Upper lobe of left lung (tissue), 6 donors: ENCODE data around the gene SRCIN1. TPM values are rescaled to one million over a fixed set of nuclear protein-coding genes. Genes with fewer than 3 reads are reported as not detected.

ENCODE experiments used
- ATAC-seq, 2 donors: fragments of 200-7000 bp; cut with Tn5 transposase; one replicate each; pipeline ENCODE4 v1.9.1; 2022; ENCODE audit warnings: mild to moderate bottlenecking in 2 of 2, moderate library complexity in 2 of 2; ENCODE audit not compliant: low FRiP score in 2 of 2
- DNase-seq, 2 donors: peaks; one replicate each; pipeline ENCODE4 v3.0.0-alpha.2; 2019 to 2020
- H3K27ac ChIP-seq, 4 donors: fragments of 200-600 bp; sonication (generic); one replicate each; pipeline ENCODE4 v1.5.1; 2016 to 2019
- H3K27me3 ChIP-seq, 4 donors: fragments of 200-600 bp; sonication (generic); one replicate each; pipeline ENCODE4 v1.5.1; 2017 to 2019
- H3K36me3 ChIP-seq, 4 donors: fragments of 200-600 bp; sonication (generic); one replicate each; pipeline ENCODE4 v1.5.1; 2016 to 2019
- H3K4me1 ChIP-seq, 4 donors: fragments of 200-600 bp; sonication (generic); one replicate each; pipeline ENCODE4 v1.5.1; 2018 to 2019
- H3K4me3 ChIP-seq, 4 donors: fragments of 200-600 bp; sonication (generic); one replicate each; pipeline ENCODE4 v1.5.1; 2017 to 2019; ENCODE audit warnings: mild to moderate bottlenecking in 2 of 4, moderate library complexity in 1 of 4
- H3K9me3 ChIP-seq, 4 donors: fragments of 200-600 bp; sonication (generic); one replicate each; pipeline ENCODE4 v1.5.1; 2018 to 2019
- EP300 ChIP-seq, 4 donors: sonication (generic); formaldehyde crosslinking; IDR thresholded peaks; one replicate each; pipeline ENCODE4 v1.5.1; 2017; ENCODE audit warnings: antibody characterized with exemption in 4 of 4, control low read depth in 2 of 4
- POLR2A ChIP-seq, 4 donors: fragments of 450-650 bp; IDR thresholded peaks; one replicate each; pipeline ENCODE4 v1.5.1; 2016 to 2017; ENCODE audit warnings: antibody characterized with exemption in 4 of 4, mild to moderate bottlenecking in 2 of 4
- POLR2AphosphoS5 ChIP-seq, 2 donors: sonication (generic); formaldehyde crosslinking; IDR thresholded peaks; one replicate each; pipeline ENCODE4 v1.5.1; 2017; ENCODE audit warnings: antibody characterized with exemption in 2 of 2
- WGBS, 2 donors: methylation state at CpG; one replicate each; pipeline ENCODE4 v1.1.5; 2017 to 2018; 5-methylcytosine and 5-hydroxymethylcytosine counted together
- total RNA-seq, 6 donors: library from RNA; depleted of rRNA in 4 of 6; stranded (reverse); fragments of >200 nt in 4 of 6; gene quantifications; one replicate each; pipeline versions ENCODE4 v1.1.0 to v1.2.1, GENCODE V29; 2016 to 2021
- TF ChIP-seq, protein P1 (sequence below), 6 experiments: fragments of 450-650 bp in 4 of 6; fragments of 200-600 bp in 2 of 6; sonication (generic) in 2 of 6; IDR thresholded peaks; one replicate each; pipeline ENCODE4 v1.5.1; 2016 to 2019; ENCODE audit warnings: antibody characterized with exemption in 6 of 6
- donor health status: DM: no; HTN: no; CAD: no; lungs with moderate emphysema.
- donor health status: DM: no; HTN: yes; CAD: no; lungs with severe emphysema.

The SRCIN1 gene
- total RNA-seq, 6 donors from 2014 or later: 1.6 to 16.6 (median 5.6) TPM

DNA sequence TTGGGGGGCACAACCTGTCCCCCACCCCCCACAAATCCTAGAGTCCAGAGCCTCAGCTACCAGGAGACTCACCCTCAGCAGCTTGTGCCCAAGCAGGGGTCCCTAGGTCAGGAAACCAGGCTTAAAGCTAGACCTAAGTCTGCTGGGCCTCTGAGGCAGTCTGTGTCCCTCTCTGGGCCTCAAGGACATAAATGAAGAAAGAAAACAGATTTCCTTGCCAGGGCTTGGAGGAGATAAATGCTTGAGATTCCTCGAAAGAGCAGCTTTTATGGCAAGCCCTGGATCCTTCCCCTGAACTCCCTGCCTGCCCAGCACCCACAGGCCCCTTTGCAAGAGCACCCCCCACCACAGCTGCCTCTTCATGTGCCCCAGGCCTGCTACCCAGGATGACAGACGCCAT, 3.3 kb downstream of the SRCIN1 start:
- whole genome bisulfite sequencing, 2 donors: 23 to 36% methylated on average over 2 of the region's 2 CpGs
- ATAC-seq (no peak), DNase-seq (no peak)
- Histone ChIP-seq H3K27ac (no peak overlapping the region), H3K27me3 (peaks cover 2 to 27% (median 18%) of the 10 kb centered on the region in 4 donors), H3K4me3 (no peak overlapping the region), H3K9me3 (no peaks in the 10 kb centered on the region), H3K36me3 (no peaks in the 10 kb centered on the region), H3K4me1 (peaks cover 11 to 29% (median 16%) of the 10 kb centered on the region in 4 donors)
- TF ChIP-seq EP300 (IDR thresholded peaks at IDR 0.05) (no peak), POLR2A (IDR thresholded peaks at IDR 0.05) (no peak), POLR2AphosphoS5 (IDR thresholded peaks at IDR 0.05) (no peak)
- TF ChIP-seq, protein P1, sequence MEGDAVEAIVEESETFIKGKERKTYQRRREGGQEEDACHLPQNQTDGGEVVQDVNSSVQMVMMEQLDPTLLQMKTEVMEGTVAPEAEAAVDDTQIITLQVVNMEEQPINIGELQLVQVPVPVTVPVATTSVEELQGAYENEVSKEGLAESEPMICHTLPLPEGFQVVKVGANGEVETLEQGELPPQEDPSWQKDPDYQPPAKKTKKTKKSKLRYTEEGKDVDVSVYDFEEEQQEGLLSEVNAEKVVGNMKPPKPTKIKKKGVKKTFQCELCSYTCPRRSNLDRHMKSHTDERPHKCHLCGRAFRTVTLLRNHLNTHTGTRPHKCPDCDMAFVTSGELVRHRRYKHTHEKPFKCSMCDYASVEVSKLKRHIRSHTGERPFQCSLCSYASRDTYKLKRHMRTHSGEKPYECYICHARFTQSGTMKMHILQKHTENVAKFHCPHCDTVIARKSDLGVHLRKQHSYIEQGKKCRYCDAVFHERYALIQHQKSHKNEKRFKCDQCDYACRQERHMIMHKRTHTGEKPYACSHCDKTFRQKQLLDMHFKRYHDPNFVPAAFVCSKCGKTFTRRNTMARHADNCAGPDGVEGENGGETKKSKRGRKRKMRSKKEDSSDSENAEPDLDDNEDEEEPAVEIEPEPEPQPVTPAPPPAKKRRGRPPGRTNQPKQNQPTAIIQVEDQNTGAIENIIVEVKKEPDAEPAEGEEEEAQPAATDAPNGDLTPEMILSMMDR (IDR thresholded peaks at IDR 0.05): no peak

DNA sequence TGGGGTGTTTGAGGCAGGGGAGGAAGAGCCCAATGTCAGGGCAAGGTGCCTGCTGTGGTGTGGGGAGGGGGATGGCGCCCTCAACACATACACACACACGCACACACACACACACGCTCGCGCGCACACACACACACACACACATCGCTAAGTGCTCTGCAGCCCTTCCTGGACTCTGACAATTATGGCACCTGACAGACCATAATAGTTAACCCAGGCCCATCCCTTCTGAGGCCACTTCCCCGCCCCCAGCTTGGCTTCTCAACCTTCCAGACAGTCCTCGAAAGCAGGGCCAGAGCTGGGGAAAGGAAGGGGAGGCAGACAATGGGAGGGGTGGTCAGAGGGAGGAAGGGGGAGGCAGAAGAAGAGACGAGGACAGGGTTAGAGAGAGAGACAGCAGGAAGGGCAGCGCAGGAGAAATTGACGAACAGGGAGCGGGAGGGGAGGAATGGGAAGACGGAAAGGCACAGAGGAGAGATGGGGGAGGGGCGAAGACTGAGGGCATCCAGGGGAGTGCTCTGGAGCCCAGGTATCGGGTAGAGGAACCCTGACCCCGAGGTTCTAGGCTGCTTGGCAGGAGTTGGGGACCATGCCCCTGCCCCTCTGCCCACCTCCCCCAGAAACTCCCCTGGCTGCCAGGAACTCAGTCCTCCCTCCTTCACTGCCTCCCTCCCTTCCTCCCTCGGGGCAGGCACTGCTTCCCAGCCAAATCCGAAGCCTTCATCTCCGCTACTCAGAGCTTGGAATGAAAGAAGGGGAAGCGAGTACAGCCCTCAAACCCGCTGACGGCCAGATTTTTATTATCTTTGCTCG, 4.0 kb downstream of the SRCIN1 start:
- H3K4me3 ChIP-seq: no peak overlapping the region
- 18 to 22% methylated on average over 21 to 23 of the region's 24 CpGs for whole genome bisulfite sequencing, 2 donors
- no peak for ATAC-seq

DNA sequence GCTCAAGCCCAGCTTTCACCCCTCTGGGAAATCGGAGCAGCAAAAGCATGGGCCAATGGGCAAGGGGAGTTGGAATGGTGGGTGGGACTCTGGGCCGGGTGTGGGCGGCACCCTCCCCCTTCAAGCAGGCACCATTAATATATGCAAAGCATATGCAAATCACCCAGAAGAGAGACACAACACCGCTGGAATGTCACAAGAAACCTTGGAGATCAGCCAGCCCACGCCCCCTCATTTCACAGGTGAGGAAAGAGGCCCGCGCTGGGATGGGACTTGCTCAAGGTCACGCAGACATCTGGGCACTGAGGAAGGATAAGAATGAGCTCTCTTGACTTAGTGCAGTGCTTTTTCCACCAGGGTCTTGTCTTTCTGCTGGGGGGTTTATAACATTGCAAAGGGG, 4.8 kb downstream of the SRCIN1 start:
- Histone ChIP-seq H3K36me3 (no peaks in the 10 kb centered on the region), H3K27ac (no peak overlapping the region), H3K9me3 (no peaks in the 10 kb centered on the region), H3K27me3 (peaks cover 0 to 14% (median 7%) of the 10 kb centered on the region in 4 donors), H3K4me1 (peaks cover 4 to 16% (median 5%) of the 10 kb centered on the region in 4 donors), H3K4me3 (no peak overlapping the region)
- TF ChIP-seq, protein P1 (IDR thresholded peaks at IDR 0.05): no peak
- TF ChIP-seq POLR2A (IDR thresholded peaks at IDR 0.05): no peak
- no peak for TF ChIP-seq POLR2AphosphoS5 (IDR thresholded peaks at IDR 0.05)
- no peak for TF ChIP-seq EP300 (IDR thresholded peaks at IDR 0.05)
- no peak for DNase-seq
- ATAC-seq: no peak
- 65 to 80% methylated on average over 8 of the region's 8 CpGs for WGBS, 2 donors

More for the DNA sequence above, 4.0 kb downstream of the SRCIN1 start:
- DNase-seq: no peak
- peaks cover 11 to 24% (median 13%) of the 10 kb centered on the region in 4 donors for H3K4me1 ChIP-seq
- TF ChIP-seq POLR2AphosphoS5 (IDR thresholded peaks at IDR 0.05): no peak
- TF ChIP-seq POLR2A (IDR thresholded peaks at IDR 0.05): no peak
- TF ChIP-seq, protein P1 (IDR thresholded peaks at IDR 0.05): no peak
- TF ChIP-seq EP300 (IDR thresholded peaks at IDR 0.05): no peak
- H3K9me3 ChIP-seq: no peaks in the 10 kb centered on the region
- H3K36me3 ChIP-seq: no peaks in the 10 kb centered on the region
- no peak overlapping the region for H3K27ac ChIP-seq
- H3K27me3 ChIP-seq: peaks cover 2 to 20% (median 12%) of the 10 kb centered on the region in 4 donors

DNA sequence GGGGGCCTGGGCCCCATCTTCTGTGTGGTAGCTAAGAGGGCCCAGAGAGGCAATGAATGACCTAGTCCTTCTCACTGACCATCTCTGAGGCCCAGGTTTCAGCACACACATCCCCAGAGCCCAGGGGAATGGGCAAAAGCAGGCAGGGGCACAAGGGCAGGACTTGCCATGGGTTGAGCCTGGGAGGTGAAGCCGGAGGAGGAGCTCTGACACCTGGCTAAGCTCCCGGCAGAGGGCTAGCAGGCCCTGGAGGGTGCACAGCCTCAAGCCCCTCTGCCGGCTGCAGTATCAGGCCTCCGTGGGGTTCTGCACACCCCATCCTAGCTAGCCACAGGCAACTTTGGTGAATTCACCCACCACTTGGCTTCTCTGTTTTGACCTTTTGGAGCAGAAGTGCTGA, 5.3 kb downstream of the SRCIN1 start:
- Histone ChIP-seq H3K4me3 (no peak overlapping the region), H3K36me3 (no peaks in the 10 kb centered on the region), H3K9me3 (no peaks in the 10 kb centered on the region), H3K4me1 (peaks cover 3 to 11% (median 4%) of the 10 kb centered on the region in 4 donors), H3K27me3 (peaks cover 0 to 17% (median 7%) of the 10 kb centered on the region in 4 donors), H3K27ac (no peak overlapping the region)
- no peak for TF ChIP-seq POLR2A (IDR thresholded peaks at IDR 0.05)
- ATAC-seq: no peak
- 88% methylated on average over 4 of the region's 4 CpGs; no CpG with 5 or more reads in 1 of the 2 donors for WGBS, 2 donors
- DNase-seq: no peak

DNA sequence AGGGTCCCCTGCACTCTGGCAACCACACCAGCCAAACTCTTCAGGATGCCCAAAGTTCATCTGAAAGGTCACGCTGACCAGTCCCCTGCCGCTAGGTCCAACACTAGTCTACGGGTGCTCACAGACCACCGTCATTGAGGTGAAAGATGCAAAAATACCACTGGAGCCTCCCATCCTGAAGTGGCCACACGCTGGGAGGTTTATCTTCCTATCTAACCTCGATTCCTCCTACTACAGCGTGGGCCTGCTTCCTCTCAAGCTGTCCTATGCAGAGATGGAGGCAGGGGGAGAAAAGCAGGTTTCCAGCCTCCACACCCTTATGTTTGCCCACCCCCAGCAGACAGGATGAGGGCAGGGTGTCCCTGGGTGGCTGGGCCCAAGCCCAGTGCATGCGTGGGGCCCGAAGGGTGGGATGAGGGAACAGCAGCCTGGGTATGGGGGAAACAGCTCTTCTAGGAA, 6.3 kb downstream of the SRCIN1 start:
- WGBS, 2 donors: 56 to 72% methylated on average over 9 of the region's 9 CpGs
- Histone ChIP-seq H3K4me1 (peaks cover 0 to under 1% (median 0%) of the 10 kb centered on the region in 4 donors), H3K27ac (no peak overlapping the region), H3K9me3 (no peaks in the 10 kb centered on the region), H3K27me3 (peaks cover 0 to 9% (median 4%) of the 10 kb centered on the region in 4 donors), H3K4me3 (no peak overlapping the region), H3K36me3 (no peaks in the 10 kb centered on the region)
- DNase-seq (no peak), ATAC-seq (no peak)
- TF ChIP-seq POLR2AphosphoS5 (IDR thresholded peaks at IDR 0.05) (no peak), EP300 (IDR thresholded peaks at IDR 0.05) (no peak), POLR2A (IDR thresholded peaks at IDR 0.05) (no peak)
- TF ChIP-seq, protein P1 (IDR thresholded peaks at IDR 0.05): no peak
